Mononuclear cell (primary cell): ENCODE results near the gene CTNS. TPM values are rescaled to one million over a fixed set of nuclear protein-coding genes. Genes with fewer than 3 reads are reported as not detected.

Source experiments
- H3K27me3 ChIP-seq: 2 replicates; pipeline ENCODE4 v1.6.0; 2011; ENCODE audit warnings: low read length, control low read depth; ENCODE audit not compliant: insufficient read depth
- H3K4me1 ChIP-seq: 2 replicates; pipeline ENCODE4 v1.5.1; 2011; ENCODE audit warnings: mild to moderate bottlenecking, low read length, control low read depth; ENCODE audit not compliant: insufficient read depth
- H3K4me3 ChIP-seq: 2 replicates; pipeline ENCODE4 v1.5.1; 2011; ENCODE audit warnings: mild to moderate bottlenecking, low read length, moderate library complexity
- H3K9me3 ChIP-seq: 2 replicates; pipeline ENCODE4 v1.5.1; 2011; ENCODE audit warnings: low read depth, mild to moderate bottlenecking, control low read depth, low read length
- total RNA-seq: library from RNA; depleted of rRNA; stranded (reverse); fragments of >200 nt; gene quantifications from one replicate; pipeline ENCODE4 v1.2.3, GENCODE V29; 2012

Gene CTNS
- total RNA-seq, 1 donor = 4.5 TPM

GRCh38 chr17:3641717-3642486 lies 5.3 kb downstream of the CTNS start:
- Histone ChIP-seq H3K9me3 (no peaks in the 10 kb centered on the region), H3K4me3 (no peak overlapping the region), H3K4me1 (peaks cover 36% of the 10 kb centered on the region), H3K27me3 (no peaks in the 10 kb centered on the region)

GRCh38 chr17:3643889-3644349 lies 7.4 kb downstream of the CTNS start:
- H3K4me1 ChIP-seq = peaks cover 27% of the 10 kb centered on the region
- H3K27me3 ChIP-seq = no peaks in the 10 kb centered on the region
- H3K9me3 ChIP-seq = no peaks in the 10 kb centered on the region
- no peak overlapping the region for H3K4me3 ChIP-seq

- Histone ChIP-seq H3K27me3 (no peaks in the 10 kb centered on the region), H3K4me3 (no peak overlapping the region), H3K4me1 (peaks cover 13% of the 10 kb centered on the region), H3K9me3 (no peaks in the 10 kb centered on the region)
Observed at GRCh38 chr17:3645310-3645709, 8.8 kb downstream of the CTNS start.

GRCh38 chr17:3647251-3647650 lies 10.7 kb downstream of the CTNS start:
- no peak overlapping the region for H3K4me3 ChIP-seq
- no peaks in the 10 kb centered on the region for H3K9me3 ChIP-seq
- H3K4me1 ChIP-seq = peaks cover 6% of the 10 kb centered on the region
- no peaks in the 10 kb centered on the region for H3K27me3 ChIP-seq

GRCh38 chr17:3647769-3648555 lies 11.4 kb downstream of the CTNS start:
- H3K4me1 ChIP-seq = peaks cover 6% of the 10 kb centered on the region
- no peak overlapping the region for H3K4me3 ChIP-seq
- no peaks in the 10 kb centered on the region for H3K9me3 ChIP-seq
- no peaks in the 10 kb centered on the region for H3K27me3 ChIP-seq

GRCh38 chr17:3655766-3656165 lies 19.2 kb downstream of the CTNS start:
- no peaks in the 10 kb centered on the region for H3K9me3 ChIP-seq
- H3K27me3 ChIP-seq = no peaks in the 10 kb centered on the region

GRCh38 chr17:3656353-3656752 lies 19.8 kb downstream of the CTNS start:
- H3K4me1 ChIP-seq = no peaks in the 10 kb centered on the region
- no peak overlapping the region for H3K4me3 ChIP-seq
- H3K9me3 ChIP-seq = no peaks in the 10 kb centered on the region
- H3K27me3 ChIP-seq = no peaks in the 10 kb centered on the region

More at GRCh38 chr17:3655766-3656165, 19.2 kb downstream of the CTNS start:
- H3K4me3 ChIP-seq = no peak overlapping the region
- H3K4me1 ChIP-seq = no peaks in the 10 kb centered on the region

GRCh38 chr17:3656755-3657587 lies 20.4 kb downstream of the CTNS start:
- no peaks in the 10 kb centered on the region for H3K9me3 ChIP-seq
- no peaks in the 10 kb centered on the region for H3K27me3 ChIP-seq
- H3K4me1 ChIP-seq = no peaks in the 10 kb centered on the region
- no peak overlapping the region for H3K4me3 ChIP-seq

- no peaks in the 10 kb centered on the region for H3K9me3 ChIP-seq
- no peaks in the 10 kb centered on the region for H3K4me1 ChIP-seq
- H3K4me3 ChIP-seq = no peak overlapping the region
- H3K27me3 ChIP-seq = no peaks in the 10 kb centered on the region
Observed at GRCh38 chr17:3657588-3657869, 21.0 kb downstream of the CTNS start.

GRCh38 chr17:3657874-3658783 lies 21.6 kb downstream of the CTNS start:
- Histone ChIP-seq H3K27me3 (no peaks in the 10 kb centered on the region), H3K4me1 (no peaks in the 10 kb centered on the region), H3K9me3 (no peaks in the 10 kb centered on the region), H3K4me3 (no peak overlapping the region)

- no peaks in the 10 kb centered on the region for H3K9me3 ChIP-seq
- H3K4me1 ChIP-seq = no peaks in the 10 kb centered on the region
- no peak overlapping the region for H3K4me3 ChIP-seq
- no peaks in the 10 kb centered on the region for H3K27me3 ChIP-seq
Observed at GRCh38 chr17:3658784-3659449, 22.4 kb downstream of the CTNS start.

GRCh38 chr17:3659541-3660111 lies 23.1 kb downstream of the CTNS start:
- no peak overlapping the region for H3K4me3 ChIP-seq
- H3K9me3 ChIP-seq = no peaks in the 10 kb centered on the region
- no peaks in the 10 kb centered on the region for H3K4me1 ChIP-seq
- no peaks in the 10 kb centered on the region for H3K27me3 ChIP-seq

- Histone ChIP-seq H3K4me1 (no peaks in the 10 kb centered on the region), H3K4me3 (no peak overlapping the region), H3K9me3 (no peaks in the 10 kb centered on the region), H3K27me3 (no peaks in the 10 kb centered on the region)
Observed at GRCh38 chr17:3660311-3660891, 23.8 kb downstream of the CTNS start.
